GM12891 (cell line): Measurements from ENCODE around the gene SHC3.

ENCODE experiments used
- POLR2A ChIP-seq: IDR thresholded peaks from 2 replicates; pipeline ENCODE4 v1.6.1; 2011; ENCODE audit warnings: low read depth, low read length, control low read depth
- POLR2AphosphoS5 ChIP-seq: IDR thresholded peaks from 2 replicates; pipeline ENCODE4 v1.6.1; 2011; ENCODE audit warnings: low read depth, low read length, control low read depth

DNA sequence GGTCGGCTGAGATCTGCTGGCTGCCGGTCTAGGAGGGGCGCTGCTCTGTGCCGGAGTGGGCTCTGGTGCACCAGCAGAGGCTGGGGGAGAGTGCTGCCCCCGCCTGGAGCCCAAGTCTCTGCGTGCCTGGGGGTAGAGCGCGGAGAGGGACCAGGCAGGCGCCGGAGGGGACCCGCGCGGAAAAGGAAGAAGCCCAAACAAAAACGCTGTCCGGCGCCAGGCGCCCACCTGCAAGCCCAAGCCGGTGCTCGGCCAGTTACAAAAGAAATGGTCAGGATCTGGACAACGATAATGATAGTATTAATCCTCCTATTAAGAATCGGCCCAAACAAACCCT is 187.9 kb downstream of the SHC3 start:
- TF ChIP-seq POLR2A (no peak), POLR2AphosphoS5 (no peak)
